Left renal pelvis (tissue), 4 donors: ENCODE data around the gene UHRF1. TPM values are rescaled to one million over a fixed set of nuclear protein-coding genes. Genes with fewer than 3 reads are reported as not detected.
"Not testable (repeated sequence)": the region's sequence is repeated elsewhere in the genome, so short reads cannot be mapped to it uniquely, and the experiment has no call there.

ENCODE experiments used
- DNase-seq, 4 donors: peaks; one replicate each; pipeline ENCODE4 v3.0.0-alpha.2; 2013; ENCODE audit warnings: low read depth in 4 of 4, low spot score in 3 of 4
- polyA plus RNA-seq, 4 donors: library from polyadenylated mRNA; unstranded; fragments of 120-200 nt; gene quantifications; one replicate each; pipeline ENCODE4 v1.2.1, GENCODE V29; 2013; ENCODE audit not compliant: insufficient read length in 4 of 4

Gene UHRF1
- polyA plus RNA-seq, 4 donors, result 19.0 to 38.3 (median 31.8) TPM

DNA sequence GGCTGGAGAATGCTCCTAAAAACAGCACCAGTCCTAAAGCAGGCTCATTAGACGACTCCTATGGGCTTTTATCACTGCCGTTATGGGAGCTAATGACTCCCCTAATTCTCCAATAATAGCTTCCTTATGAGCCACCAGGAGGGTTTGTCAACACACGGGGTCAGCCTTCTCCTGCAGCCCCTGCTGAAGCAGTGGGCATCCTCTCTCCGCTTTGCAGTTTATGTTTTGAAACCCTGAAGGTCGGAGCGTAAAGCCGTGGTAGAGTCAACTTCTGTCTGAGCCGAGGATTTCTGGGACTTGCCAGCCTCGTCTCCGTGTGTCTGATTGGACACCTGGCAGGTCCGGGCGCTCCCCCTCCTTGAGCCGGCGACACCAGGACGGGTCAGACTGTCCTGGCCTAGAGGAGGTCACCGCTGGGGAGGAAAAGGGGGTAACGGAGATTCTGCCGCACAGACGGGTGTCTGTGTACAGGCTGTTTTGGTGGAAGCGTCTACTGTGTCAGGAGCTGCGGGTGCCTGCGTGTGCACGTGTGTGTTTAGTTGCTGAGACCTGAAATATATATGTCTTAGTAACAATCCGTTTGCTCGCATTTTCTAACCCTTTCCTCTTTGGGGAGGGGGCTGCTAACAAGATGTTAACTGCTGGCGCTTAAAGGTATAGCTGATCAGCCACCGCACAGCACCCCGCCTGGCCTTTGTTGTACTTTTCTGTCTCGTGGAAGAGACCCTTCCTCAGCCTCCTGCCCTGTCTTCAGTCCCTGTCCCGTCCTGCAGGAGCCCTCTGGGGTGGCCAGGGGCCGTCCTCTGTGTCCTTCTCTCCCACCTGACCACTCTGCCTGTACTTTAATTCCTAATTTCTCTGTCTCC, 61.5 kb downstream of the UHRF1 start:
- no peak for DNase-seq

DNA sequence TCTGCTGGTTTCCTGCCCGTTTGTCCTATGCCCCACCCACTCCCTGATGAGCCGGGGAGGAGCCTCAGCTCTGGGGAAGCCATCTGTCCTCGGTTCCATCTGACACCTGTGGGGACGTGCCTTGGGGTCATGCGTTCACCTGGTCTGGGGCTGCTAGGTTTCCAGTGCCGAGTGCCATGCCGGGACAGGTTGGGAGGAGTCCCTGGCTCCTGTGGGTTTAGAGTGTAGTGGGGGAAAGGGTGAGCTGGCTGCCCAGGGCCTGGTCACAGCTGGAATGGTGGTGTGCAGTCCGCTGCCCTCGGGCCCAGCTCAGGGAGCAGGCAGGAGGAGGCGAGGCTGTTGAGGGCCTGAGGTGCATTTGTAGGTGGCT, 62.1 kb downstream of the UHRF1 start:
- DNase-seq, result no peak

DNA sequence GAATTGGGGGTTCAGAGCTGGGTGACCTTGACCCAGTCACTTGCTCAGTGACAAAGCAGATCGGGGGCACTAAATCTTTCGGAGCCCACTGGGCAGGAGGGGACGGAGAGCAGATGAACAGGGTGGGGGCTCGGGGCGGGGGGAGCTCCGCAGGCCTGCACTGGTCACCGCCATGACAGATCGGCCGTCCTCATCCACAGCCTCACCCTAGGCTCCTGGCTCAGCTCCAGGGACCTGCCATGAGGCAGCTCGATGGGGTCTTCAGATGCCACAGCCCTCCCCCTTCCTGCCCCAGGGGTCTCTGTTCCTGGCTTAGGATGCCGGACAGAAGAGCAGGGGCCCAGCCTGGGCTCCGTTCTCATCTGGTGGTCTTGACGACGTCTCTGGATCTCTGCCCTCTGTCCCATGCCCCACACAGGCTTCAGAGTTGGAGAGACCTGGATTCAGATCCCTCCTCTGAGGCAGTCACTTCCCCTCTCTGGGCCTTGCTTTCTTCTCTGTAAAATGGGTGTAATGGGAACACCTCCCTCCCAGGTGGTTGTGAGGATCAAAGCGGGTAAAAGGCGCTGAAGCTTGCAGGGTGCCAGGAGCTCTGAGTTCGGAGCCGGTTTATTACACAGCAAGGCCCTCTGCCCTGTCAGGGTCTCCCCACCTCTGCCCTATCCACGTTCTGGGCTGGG, 62.7 kb downstream of the UHRF1 start:
- DNase-seq, result no peak

DNA sequence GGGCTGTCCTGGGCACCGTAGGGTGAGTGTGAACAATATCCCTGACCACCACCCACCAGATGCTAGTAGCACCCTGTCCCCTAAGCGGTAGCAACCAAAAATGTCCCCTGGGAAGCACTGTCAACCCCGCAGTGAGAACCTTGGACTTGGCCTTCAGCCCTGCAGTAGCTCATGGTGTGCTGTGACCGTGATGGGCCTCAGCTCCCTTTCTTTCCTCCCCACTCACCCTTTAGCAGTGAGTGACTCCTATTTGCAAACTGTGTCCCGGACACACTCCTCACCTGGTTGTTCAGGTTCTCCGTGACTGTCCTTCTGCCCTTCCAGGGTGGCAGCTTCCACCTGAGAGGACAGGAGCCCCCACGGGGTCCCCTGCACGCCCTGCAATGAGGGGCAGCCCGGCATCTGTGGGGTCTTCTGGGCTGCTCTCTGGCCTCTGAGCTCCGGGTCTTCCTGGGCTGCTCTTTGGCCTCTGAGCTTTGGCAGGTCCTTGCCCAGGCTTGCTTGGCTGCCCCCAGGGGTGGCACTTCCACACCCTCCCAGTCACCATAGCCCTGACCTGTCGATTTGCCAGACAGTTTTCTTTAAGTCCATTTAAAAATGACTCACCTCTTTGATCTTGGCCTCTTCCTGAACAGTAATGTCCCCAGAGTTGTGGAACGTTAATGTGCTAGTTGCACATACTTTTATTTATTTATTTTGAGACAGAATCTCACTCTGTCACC, 63.4 kb downstream of the UHRF1 start:
- no peak for DNase-seq

DNA sequence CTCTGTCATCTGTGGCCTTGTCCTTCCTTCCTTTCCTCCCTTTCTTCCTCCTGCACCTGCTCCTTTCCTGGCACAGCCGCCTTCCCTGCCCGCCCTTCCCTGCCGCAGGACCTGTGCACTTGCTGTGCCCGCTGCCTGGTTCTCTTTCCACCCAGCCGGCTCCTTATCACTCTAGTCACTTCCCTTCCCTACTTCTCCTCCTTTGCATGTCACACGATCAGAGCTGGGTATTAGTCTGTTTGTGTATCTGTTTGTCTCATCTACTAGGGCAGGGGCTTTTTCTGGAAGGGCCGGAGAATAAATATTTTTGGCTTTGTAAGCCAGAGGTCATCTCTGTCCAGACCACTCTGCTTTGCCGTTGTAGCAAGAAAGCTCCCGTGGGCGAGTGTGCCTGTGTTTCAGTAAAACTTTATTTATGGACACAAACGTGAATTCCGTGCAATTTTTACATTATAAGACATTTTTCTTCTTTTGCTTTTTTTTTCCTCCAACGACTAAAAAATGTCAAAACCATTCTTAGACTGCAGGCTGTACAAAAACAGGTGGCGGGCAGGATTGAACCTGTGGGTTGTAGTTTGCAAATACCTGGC, 65.7 kb downstream of the UHRF1 start:
- no peak for DNase-seq

DNA sequence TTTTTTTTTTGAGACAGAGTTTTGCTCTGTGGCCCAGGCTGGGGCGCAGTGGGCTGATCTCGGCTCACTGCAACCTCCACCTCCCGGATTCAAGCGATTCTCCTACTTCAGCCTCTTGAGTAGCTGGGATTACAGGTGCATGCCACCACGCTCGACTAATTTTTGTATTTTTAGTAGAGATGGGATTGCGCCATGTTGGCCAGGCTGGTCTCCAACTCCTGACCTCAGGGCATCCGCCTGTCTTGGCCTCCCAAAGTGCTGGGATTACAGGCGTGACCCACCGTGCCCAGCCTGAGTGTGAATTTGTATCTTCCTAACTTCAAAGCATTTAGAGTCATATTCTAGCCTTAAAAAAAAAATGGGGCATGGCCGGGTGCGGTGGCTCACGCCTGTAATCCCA, 66.3 kb downstream of the UHRF1 start:
- not testable (repeated sequence) for DNase-seq

DNA sequence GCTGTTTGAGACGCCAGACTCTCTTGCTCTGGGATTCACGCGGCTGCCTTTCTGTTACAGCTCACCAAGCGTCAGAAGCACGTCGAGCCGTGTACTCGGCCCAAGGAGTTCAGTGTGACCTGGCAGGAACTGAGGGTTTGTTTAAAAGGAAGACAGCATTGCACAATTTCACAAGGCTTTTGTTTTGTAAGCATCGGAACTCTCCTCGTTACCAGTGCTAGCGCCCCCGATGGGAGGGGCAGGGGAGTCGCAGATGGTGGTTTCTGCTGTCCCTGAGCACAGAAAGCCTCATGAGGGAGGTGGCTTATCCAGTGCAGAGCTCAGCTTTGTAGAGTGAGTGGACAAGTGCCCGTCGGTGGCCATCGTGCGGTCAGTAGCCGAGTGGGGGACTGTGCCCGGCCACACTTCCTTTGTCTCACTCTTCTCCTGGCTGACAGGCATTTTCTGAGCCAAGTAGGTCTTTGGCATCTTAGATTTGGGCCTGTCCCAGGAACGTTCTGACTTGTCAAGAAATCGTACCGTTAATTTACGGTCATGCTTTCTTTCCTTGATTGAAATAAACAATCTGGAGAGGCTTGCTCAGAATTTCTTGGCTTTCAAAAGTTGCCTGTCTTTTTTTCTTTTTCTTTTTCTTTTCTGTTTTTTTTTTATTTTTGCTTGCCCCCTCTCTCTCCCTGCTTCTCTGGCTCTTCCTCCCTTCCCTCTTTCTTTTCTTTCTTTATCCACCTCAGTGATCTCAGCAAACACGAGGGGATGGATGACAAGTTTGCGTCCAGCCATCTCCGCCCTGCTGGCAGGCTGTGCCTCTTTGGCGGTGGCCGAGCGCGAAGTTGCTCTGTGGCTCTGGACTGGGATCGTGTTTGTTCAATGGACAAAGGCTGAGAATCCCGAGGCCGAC, 67.3 kb downstream of the UHRF1 start:
- DNase-seq, result no peak

- DNase-seq, result no peak
Measured at GRCh38 chr19:4977299-4978174, 68.2 kb downstream of the UHRF1 start.

DNA sequence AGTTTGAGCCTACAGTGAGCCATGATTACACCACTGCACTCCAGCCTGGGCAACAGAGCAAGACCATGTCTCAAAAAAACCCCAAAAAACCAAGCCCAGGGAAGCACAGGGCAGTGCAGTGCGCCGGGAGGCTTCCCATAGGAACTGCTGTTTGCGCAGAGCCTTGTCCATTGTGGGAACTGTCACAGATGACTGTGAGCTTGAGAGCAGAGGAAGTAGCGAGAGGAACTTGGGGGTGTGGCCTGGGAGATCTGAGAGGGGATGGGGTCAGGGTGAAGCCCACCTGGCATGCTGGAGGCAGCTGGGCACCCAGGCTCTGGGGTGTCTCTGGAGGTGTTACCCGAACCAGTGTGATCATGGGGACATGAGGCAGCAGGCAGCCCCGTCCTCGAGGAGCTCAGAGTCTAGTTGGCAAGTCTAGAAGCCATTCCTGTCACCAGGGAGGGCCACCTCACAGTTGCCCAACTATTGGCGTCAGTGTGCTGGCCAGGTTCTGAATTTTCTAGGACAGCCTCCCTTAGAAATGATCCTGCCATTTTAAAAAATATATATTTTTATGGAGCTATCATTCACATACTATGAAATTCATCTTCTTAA, 70.0 kb downstream of the UHRF1 start:
- no peak for DNase-seq

- no peak for DNase-seq
Measured at GRCh38 chr19:4980067-4980466, 70.8 kb downstream of the UHRF1 start.

GRCh38 chr19:4980838-4981680, 71.8 kb downstream of the UHRF1 start:
- no peak for DNase-seq

DNA sequence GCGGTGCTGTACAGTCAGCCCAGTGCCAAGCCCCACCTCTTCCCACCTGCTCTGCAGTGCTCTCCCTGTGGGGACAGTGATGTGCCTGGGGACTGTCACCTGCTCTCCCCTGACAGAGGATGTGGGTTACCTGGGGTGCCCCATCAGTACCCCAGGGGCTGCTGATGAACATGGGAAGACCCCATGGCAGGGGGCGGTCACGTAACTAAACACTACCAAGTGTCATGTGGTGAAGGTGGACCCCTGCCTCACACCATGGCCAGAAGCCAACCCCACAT, 72.3 kb downstream of the UHRF1 start:
- no peak for DNase-seq

- no peak for DNase-seq
Measured at GRCh38 chr19:4983346-4984105, 74.2 kb downstream of the UHRF1 start.

GRCh38 chr19:4984106-4984380, 74.7 kb downstream of the UHRF1 start:
- no peak for DNase-seq

DNA sequence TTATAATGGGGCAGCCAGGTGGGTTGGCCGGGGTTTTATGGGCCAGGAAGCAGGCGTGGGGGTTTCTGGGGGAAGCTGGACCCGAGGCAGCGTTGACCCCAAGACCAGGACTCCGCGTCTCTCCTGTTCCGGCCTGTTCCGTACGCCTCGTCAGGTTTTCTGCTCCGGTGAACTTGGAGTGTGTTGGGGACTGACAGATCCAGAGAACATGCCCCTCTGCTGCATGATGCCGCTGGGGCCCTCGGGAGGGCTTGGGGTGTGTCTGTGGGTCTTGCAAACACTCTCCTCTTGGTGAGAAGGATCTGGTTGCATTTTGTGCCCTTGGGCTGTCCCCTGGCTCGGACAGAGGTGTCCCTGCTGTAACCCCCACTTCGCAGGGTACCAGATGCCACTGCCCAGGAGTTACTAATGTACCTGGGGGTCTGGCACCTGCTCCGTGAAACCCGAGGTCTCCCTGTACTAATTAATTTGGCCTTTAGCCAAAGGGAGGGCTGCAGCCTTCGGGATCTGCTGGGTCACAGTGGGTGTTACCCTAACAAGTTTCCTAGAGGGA, 75.2 kb downstream of the UHRF1 start:
- DNase-seq, result no peak

DNA sequence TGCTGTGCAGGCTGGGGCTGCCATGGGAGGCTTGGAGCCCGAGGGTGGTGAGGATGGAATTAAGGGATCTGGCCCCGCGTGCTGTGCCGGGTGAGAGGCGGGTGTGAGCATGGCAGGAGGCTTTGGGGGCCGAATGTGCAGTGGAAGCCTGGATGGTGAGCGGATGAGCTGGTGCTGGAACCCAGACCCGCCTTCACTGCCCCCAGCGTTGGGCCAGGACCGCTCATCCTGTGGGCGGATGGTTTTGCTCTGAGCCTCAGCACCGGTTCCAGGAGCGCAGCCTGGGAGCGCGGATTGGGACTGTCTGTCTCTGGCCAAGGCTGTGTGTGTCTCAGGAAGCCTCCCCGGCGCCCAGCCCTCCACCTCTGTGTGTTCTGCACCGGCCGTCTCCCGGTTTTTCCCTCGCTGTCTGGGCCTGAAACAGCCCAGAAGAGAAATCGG, 76.3 kb downstream of the UHRF1 start:
- no peak for DNase-seq

DNA sequence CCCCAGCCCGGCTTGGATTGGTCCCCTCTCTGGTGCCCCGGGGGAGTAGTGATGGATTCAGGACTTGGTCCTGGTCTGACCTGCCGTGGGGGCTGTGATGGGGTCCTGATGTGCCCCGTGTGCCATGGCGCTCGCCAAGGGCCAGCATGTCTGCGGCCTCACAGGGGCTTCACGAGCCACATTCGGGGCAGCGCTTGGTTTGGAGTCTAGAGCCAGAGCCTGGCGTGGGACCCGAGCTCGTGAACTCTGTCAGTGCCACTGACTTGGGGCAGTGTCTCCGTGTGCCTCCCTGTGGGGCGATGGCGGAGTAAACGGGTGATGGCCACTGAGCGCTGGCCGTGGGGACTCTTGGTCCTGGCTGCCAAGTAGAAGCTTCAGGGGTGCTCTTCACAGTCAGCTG, 76.8 kb downstream of the UHRF1 start:
- DNase-seq, result no peak
